Spleen (tissue), 11 donors: Measurements from ENCODE around the gene DNAJA3. TPM values are rescaled to one million over a fixed set of nuclear protein-coding genes. Genes with fewer than 3 reads are reported as not detected.

Source experiments
- DNase-seq: peaks from one replicate; pipeline ENCODE4 v3.0.0-alpha.2; 2020
- H3K27ac ChIP-seq, 8 donors: fragments of 200-600 bp; sonication (generic) in 7 of 8; 1 replicate in 4 of 8; 2 replicates in 4 of 8; pipeline versions ENCODE4 v1.5.0 to v1.8.0; 2016 to 2021; ENCODE audit warnings: inconsistent platforms in 4 of 8, mild to moderate bottlenecking in 4 of 8, moderate library complexity in 1 of 8
- H3K27me3 ChIP-seq, 7 donors: fragments of 200-600 bp; sonication (generic) in 6 of 7; replicated peaks in 1 of 7; 1 replicate in 4 of 7; 2 replicates in 3 of 7; pipeline versions ENCODE4 v1.5.0 to v1.8.0; 2016 to 2021; ENCODE audit warnings: inconsistent platforms in 3 of 7, mild to moderate bottlenecking in 1 of 7
- H3K36me3 ChIP-seq, 6 donors: fragments of 200-600 bp; sonication (generic) in 5 of 6; 1 replicate in 4 of 6; 2 replicates in 2 of 6; pipeline versions ENCODE4 v1.5.0 to v1.8.0; 2016 to 2021; ENCODE audit warnings: inconsistent platforms in 2 of 6
- H3K4me1 ChIP-seq, 6 donors: fragments of 200-600 bp; sonication (generic) in 5 of 6; 1 replicate in 3 of 6; 2 replicates in 3 of 6; pipeline versions ENCODE4 v1.5.0 to v1.8.0; 2016 to 2021; ENCODE audit warnings: inconsistent platforms in 3 of 6
- H3K4me3 ChIP-seq, 8 donors: fragments of 200-600 bp; sonication (generic) in 7 of 8; 1 replicate in 4 of 8; 2 replicates in 4 of 8; pipeline versions ENCODE4 v1.5.0 to v1.8.0; 2016 to 2021; ENCODE audit warnings: inconsistent platforms in 4 of 8, mild to moderate bottlenecking in 4 of 8, moderate library complexity in 2 of 8
- H3K9me3 ChIP-seq, 8 donors: fragments of 200-600 bp; sonication (generic) in 7 of 8; 1 replicate in 4 of 8; 2 replicates in 4 of 8; pipeline versions ENCODE4 v1.5.0 to v1.8.0; 2016 to 2021; ENCODE audit warnings: inconsistent platforms in 4 of 8
- POLR2A ChIP-seq, 3 donors: fragments of 450-650 bp; IDR thresholded peaks; one replicate each; pipeline ENCODE4 v1.5.1; 2017; ENCODE audit warnings: antibody characterized with exemption in 3 of 3, mild to moderate bottlenecking in 1 of 3
- POLR2AphosphoS5 ChIP-seq, 3 donors: sonication (generic); formaldehyde crosslinking; IDR thresholded peaks; one replicate each; pipeline ENCODE4 v1.5.1; 2017; ENCODE audit warnings: antibody characterized with exemption in 3 of 3
- WGBS, 5 donors: extraction: QIAGEN DNeasy Blood & Tissue Kit in 3 of 5; methylation state at CpG; one replicate each; pipeline versions ENCODE4 v1.1.5 to v1.1.7; 2013 to 2018; 5-methylcytosine and 5-hydroxymethylcytosine counted together
- intact Hi-C: fragments of 100-400 bp; cut with DNase I; formaldehyde crosslinking; loops from one replicate; pipeline ENCODE4 v1.15.0; 2023; ENCODE audit warnings: low total_unique reads
- polyA plus RNA-seq, 3 donors: library from polyadenylated mRNA; stranded (reverse); fragments of 200-250 nt; gene quantifications; one replicate each; pipeline ENCODE4 v1.2.1, GENCODE V29; 2013
- total RNA-seq, 7 donors: library from RNA; depleted of rRNA in 3 of 7; stranded (reverse); fragments of >200 nt in 3 of 7; fragmentation: NEBNext Ultra II Directional in 4 of 7; extraction: Animal tissue kit (Norgen Biotek cat#: 25700) in 4 of 7; gene quantifications; one replicate each; pipeline versions ENCODE4 v1.1.0 to v1.2.1, GENCODE V29; 2016 to 2021
- TF ChIP-seq, protein P1 (sequence below), 11 experiments: fragments of 200-600 bp in 7 of 11; fragments of 450-650 bp in 4 of 11; sonication (generic) in 4 of 11; IDR thresholded peaks in 8 of 11; conservative IDR thresholded peaks in 3 of 11; 1 replicate in 7 of 11; 2 replicates in 4 of 11; pipeline versions ENCODE4 v1.4.0 to v1.8.0; 2016 to 2021; ENCODE audit warnings: antibody characterized with exemption in 11 of 11, inconsistent platforms in 4 of 11, mild to moderate bottlenecking in 1 of 11
- donor health status: healthy with polysubstance abuse.
- donor health status: DM: no; HTN: no; CAD: no; lungs with moderate emphysema.
- donor health status: DM: no; HTN: no; CAD: no.
- donor health status: Bipolar disorder and iron deficiency.
- donor health status: healthy.
- donor health status: DM: no; HTN: no; CAD: no.
- donor health status: DM: yes; HTN: yes; CAD: no.

DNAJA3 gene
- total and polyA plus RNA-seq, 10 donors, result 16.9 to 47.6 (median 35.3) TPM

- H3K9me3 ChIP-seq, result no peaks in the 10 kb centered on the region
- no peaks in the 10 kb centered on the region for H3K27me3 ChIP-seq
- TF ChIP-seq, protein P1, sequence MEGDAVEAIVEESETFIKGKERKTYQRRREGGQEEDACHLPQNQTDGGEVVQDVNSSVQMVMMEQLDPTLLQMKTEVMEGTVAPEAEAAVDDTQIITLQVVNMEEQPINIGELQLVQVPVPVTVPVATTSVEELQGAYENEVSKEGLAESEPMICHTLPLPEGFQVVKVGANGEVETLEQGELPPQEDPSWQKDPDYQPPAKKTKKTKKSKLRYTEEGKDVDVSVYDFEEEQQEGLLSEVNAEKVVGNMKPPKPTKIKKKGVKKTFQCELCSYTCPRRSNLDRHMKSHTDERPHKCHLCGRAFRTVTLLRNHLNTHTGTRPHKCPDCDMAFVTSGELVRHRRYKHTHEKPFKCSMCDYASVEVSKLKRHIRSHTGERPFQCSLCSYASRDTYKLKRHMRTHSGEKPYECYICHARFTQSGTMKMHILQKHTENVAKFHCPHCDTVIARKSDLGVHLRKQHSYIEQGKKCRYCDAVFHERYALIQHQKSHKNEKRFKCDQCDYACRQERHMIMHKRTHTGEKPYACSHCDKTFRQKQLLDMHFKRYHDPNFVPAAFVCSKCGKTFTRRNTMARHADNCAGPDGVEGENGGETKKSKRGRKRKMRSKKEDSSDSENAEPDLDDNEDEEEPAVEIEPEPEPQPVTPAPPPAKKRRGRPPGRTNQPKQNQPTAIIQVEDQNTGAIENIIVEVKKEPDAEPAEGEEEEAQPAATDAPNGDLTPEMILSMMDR (IDR thresholded peaks at IDR 0.05 in 8 of 11, conservative IDR thresholded peaks at IDR 0.05 in 3 of 11), result no peak
- TF ChIP-seq POLR2A (IDR thresholded peaks at IDR 0.05), result no peak
- TF ChIP-seq POLR2AphosphoS5 (IDR thresholded peaks at IDR 0.05), result no peak
- DNase-seq, result no peak
- peak overlapping the region; percentile 20 to 76 (median 68) for H3K27ac ChIP-seq
- H3K4me1 ChIP-seq, result peaks cover 0 to 96% (median 41%) of the 10 kb centered on the region in 6 donors
- H3K4me3 ChIP-seq, result no peak overlapping the region
- 75 to 91% (median 84%) methylated on average over 10 to 19 of the region's 19 CpGs for WGBS, 5 donors
- H3K36me3 ChIP-seq, result peaks cover 4 to 100% (median 92%) of the 10 kb centered on the region in 6 donors
- intact Hi-C loops, result no loop called here
These were observed 37.2 kb upstream of the DNAJA3 start for GRCh38 chr16:4388271-4389021.

DNA sequence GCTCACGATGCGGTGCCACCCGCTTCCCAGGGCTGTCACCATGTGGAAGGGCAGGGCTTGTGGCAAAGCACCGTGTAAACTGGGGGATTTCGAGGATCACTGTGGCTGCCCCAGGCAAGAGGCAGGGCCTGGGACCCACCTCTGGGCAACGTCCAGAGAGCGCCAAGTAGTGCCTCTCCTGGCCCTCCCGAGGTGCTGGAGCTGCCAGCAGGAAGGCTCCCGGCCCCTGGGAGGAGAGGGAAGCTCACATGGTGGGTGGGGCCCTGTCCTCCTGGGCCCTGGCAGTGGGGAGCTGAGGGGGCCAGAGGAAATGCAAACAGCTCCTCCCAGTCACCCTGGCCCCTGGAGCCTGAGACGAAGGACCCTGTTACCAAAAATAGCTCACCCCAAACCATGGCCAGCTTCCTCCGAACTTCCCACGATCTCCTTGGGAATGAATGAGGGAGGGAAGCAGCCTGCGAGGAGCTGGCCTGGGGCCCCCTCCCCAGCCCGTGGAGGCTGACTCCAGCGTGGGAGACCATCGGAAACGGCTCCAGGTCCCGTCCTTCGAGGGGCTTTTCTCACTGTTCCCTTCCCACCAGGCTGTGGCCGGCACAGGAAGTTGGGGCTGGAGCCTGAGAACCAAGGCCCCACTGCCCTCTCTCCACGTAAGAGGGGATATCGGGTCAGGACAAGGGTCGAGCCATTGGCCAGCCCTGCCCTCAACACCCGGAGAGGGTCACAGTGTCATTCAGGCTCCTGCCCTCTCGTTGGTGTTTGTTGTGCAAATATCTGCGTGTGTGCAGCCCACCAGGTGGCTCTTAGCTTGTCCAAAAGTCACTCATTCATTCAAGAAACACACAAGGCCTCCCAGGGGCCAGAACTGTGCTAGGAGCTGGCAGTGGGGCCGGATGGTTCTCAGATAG lies 36.4 kb upstream of the DNAJA3 start:
- TF ChIP-seq, protein P1 (IDR thresholded peaks at IDR 0.05 in 8 of 11, conservative IDR thresholded peaks at IDR 0.05 in 3 of 11), result no peak
- peak; percentile 31 to 67 (median 36) for TF ChIP-seq POLR2AphosphoS5 (IDR thresholded peaks at IDR 0.05)
- Histone ChIP-seq H3K27ac (peak overlapping the region in 7 of 8 donors; percentile 54 to 76 (median 69)), H3K27me3 (no peaks in the 10 kb centered on the region), H3K4me1 (peaks cover 0 to 96% (median 38%) of the 10 kb centered on the region in 6 donors), H3K9me3 (no peaks in the 10 kb centered on the region), H3K36me3 (peaks cover 4 to 100% (median 87%) of the 10 kb centered on the region in 6 donors), H3K4me3 (no peak overlapping the region)
- DNase-seq, result no peak
- WGBS, 5 donors, result 59 to 83% (median 69%) methylated on average over 14 to 27 of the region's 27 CpGs
- intact Hi-C loops, result no loop called here

DNA sequence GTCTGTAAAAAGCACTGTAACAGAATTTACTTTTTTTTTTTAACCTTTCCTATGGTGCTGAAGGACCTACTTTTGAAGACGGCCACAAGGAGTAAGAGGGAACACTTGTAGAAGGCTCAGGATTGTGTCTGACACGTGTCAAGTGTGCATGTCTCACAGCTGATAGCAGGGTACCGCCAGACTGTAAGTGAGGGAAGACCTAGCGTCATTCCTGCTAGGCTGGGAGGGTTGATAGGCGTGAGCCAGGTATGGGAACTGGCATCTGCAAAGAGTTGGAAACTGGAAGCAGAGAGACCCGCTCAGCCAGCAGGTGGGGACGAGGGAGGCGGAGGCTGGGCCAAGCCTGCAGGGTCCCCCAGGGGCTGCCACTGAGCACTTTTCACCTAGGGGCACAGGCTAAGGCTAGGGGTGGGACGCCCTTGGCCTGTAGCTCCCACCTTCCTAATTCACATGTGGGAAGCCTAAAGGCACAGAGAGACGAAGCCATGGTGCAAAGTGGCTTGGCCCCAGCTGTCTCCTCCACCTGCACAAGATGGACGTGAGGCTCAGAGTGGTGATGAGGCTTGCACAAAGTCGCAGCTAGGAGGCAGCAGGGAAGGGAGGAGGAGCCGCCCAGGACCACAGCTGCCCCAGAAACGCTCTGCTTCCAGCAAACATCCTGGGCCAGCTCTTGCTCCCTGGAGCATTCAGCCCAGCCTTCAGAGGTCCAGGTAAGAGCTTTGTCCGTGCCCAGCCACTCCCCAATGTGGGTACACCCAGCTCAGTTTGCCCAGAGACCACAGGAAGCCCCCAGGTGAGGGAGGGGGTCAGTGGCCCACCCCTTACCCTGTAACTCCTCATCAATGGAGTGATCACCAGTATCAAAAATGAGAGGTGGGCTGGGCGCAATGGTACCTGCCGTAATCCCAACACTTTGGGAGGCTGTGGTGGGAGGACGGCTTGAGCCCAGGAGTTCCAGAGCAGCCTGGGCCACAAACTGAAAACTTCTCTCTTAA lies 35.1 kb upstream of the DNAJA3 start:
- Histone ChIP-seq H3K27me3 (no peaks in the 10 kb centered on the region), H3K36me3 (peaks cover 4 to 100% (median 88%) of the 10 kb centered on the region in 6 donors), H3K9me3 (no peaks in the 10 kb centered on the region), H3K27ac (peak overlapping the region in 4 of 8 donors; percentile 69 to 76 (median 74)), H3K4me1 (peaks cover 0 to 95% (median 37%) of the 10 kb centered on the region in 6 donors), H3K4me3 (no peak overlapping the region)
- 87 to 91% (median 89%) methylated on average over 15 to 18 of the region's 18 CpGs for WGBS, 5 donors
- no peak for DNase-seq
- TF ChIP-seq POLR2A (IDR thresholded peaks at IDR 0.05) (no peak), POLR2AphosphoS5 (IDR thresholded peaks at IDR 0.05) (peak in 1 of 3 donors; percentile 43)
- intact Hi-C loops, result no loop called here
